Measurements from ENCODE around the gene SPG7.

The SPG7 gene

DNA sequence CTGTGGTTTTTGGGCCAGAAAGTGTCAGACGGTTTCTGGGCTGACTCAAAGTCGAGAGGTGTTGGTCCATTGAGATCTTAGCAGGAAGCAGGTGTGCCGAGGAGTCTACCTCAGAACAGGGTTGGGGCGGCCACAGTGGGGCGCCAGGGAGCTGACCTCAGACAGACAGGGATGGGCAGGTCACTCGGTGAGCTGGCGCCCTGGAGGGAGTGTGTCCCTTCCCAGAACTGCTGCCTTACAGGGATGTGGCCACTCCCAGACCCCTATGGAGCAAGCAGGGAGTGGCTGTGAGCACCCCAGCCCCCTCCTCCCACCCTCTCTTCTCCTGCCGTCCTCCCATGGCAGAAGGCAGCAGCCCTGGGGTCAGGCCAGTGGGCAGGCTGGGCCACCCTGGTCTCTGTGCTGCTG, 91.3 kb downstream of the SPG7 start:
- peak; percentile 58 for DNase-seq (ENCODE audit: low read depth)

DNA sequence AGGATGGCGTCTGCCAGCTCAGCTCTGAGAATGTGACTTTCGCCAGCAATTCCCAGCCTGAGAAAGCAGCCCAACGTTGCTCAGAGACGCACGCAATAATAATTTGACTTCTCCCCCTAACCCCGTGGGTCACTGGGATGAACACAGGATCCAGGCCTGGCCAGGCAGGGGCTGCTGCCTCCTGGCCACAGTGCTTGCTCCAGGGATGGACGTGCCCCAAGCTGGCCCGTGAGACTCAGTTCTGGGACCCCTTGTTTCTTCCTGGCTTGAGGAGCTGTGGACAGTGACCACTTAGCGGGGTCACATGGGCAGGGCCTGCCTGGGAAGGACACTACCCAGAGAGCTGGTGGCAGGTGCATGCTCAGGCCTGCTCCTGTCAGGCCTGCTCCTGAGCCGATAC, 91.7 kb downstream of the SPG7 start:
- no peak overlapping the region for H3K4me3 ChIP-seq (ENCODE audit: low read depth, low read length)
- no peak for DNase-seq (ENCODE audit: low read depth)
- TF ChIP-seq, protein P1, sequence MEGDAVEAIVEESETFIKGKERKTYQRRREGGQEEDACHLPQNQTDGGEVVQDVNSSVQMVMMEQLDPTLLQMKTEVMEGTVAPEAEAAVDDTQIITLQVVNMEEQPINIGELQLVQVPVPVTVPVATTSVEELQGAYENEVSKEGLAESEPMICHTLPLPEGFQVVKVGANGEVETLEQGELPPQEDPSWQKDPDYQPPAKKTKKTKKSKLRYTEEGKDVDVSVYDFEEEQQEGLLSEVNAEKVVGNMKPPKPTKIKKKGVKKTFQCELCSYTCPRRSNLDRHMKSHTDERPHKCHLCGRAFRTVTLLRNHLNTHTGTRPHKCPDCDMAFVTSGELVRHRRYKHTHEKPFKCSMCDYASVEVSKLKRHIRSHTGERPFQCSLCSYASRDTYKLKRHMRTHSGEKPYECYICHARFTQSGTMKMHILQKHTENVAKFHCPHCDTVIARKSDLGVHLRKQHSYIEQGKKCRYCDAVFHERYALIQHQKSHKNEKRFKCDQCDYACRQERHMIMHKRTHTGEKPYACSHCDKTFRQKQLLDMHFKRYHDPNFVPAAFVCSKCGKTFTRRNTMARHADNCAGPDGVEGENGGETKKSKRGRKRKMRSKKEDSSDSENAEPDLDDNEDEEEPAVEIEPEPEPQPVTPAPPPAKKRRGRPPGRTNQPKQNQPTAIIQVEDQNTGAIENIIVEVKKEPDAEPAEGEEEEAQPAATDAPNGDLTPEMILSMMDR (IDR thresholded peaks at IDR 0.05; ENCODE audit: insufficient read depth, low read depth, low read length, missing control alignments), result no peak

More for the DNA sequence above, 91.3 kb downstream of the SPG7 start:
- TF ChIP-seq, protein P1 (IDR thresholded peaks at IDR 0.05; ENCODE audit: insufficient read depth, low read depth, low read length, missing control alignments), result peak; percentile 41
- no peak overlapping the region for H3K4me3 ChIP-seq (ENCODE audit: low read depth, low read length)

DNA sequence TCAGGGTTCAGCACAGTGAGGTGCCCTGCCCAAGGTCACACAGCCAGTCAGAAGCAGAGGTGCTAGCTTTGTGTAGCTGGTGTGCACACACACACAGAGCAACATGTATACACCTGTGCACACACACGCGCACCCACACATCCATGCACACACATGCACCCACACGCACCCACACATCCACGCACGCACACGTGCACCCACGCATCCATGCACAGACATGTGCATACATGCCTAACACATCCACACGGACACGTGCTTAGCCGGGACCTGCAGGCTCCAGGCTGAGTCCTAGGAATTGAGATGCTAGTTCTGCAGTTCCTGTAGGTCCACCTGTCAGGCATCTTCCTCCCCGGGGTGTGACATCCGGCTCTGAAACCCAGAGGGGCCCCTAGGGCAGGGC, 92.2 kb downstream of the SPG7 start:
- no peak for DNase-seq (ENCODE audit: low read depth)
- no peak overlapping the region for H3K4me3 ChIP-seq (ENCODE audit: low read depth, low read length)
- TF ChIP-seq, protein P1 (IDR thresholded peaks at IDR 0.05; ENCODE audit: insufficient read depth, low read depth, low read length, missing control alignments), result no peak

DNA sequence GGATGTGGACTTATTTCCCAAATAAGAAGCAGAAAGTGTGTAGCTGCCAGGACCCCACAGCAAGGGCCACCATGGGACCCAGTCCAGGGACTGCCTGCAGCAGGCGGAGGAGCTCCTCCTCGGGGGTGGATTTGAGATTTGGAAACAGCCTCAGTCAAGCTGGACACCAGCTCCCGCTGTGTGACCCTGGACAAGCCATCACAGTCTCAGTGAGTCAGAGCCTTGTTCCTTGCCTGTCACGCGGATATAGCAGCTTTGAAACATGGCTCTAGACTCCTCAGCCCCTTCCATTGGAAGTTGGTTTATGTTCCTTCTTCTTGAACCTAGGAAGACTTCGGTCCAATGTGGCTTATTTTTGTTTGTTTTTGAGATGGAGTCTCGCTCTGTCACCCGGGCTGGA, 92.8 kb downstream of the SPG7 start:
- H3K4me3 ChIP-seq (ENCODE audit: low read depth, low read length), result no peak overlapping the region
- DNase-seq (ENCODE audit: low read depth), result no peak
- TF ChIP-seq, protein P1 (IDR thresholded peaks at IDR 0.05; ENCODE audit: insufficient read depth, low read depth, low read length, missing control alignments), result no peak

DNA sequence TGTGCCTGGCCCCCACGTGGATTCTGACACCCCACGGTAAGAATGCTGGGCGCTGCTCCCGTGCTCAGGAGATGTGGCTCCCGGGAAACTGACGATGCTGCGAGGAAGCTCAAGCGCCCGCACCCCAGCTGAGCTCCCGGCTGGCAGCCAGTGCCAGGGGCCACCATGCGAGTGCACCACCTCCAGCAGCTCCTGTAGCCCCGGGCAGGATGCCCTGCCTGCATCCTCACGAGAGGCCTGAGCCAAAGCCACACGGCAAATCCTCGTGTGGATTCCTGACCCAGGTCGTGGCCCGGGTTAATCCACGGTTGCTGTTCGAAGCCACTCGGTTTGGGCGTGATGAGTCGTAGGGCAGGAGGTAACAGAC, 93.7 kb downstream of the SPG7 start:
- TF ChIP-seq, protein P1 (IDR thresholded peaks at IDR 0.05; ENCODE audit: insufficient read depth, low read depth, low read length, missing control alignments), result no peak
- H3K4me3 ChIP-seq (ENCODE audit: low read depth, low read length), result no peak overlapping the region
- no peak for DNase-seq (ENCODE audit: low read depth)

DNA sequence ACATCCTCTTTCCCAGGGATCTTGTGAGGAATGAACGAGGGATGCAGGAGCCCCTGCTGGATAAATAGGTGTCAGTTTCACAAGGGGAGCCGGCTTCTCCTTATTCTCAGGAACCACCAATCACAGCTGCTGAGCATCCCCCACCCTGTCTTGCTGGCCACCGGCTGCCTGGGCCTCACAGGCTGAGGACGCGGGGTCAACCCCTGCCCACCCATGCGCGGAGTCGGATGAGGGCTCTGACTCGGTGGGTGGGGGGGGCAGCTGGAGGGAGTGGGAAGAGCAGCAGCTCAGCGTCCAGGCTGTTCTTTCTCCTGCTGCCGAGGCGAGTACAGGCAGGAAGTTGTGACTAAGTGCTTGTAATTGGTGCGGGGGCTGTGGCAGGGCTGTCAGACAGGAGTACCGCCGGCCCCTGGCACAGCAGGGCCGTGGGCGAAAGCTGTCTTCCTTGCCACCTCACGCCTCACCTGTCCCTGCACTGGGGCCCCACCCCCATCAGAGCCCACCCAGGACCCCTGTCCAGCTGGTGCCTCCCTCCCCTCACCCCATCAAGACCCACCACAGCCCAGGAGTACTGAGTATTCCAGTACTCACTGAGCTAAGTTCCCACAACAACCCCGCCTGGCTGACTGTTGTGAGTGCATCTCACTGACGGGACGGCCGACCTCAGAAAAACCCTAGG, 94.2 kb downstream of the SPG7 start:
- no peak for DNase-seq (ENCODE audit: low read depth)
- no peak overlapping the region for H3K4me3 ChIP-seq (ENCODE audit: low read depth, low read length)
- TF ChIP-seq, protein P1 (IDR thresholded peaks at IDR 0.05; ENCODE audit: insufficient read depth, low read depth, low read length, missing control alignments), result no peak

All from GM12865 (cell line).